ENCODE measurements around the gene ZNF638.

- no peak for TF ChIP-seq POLR2A (IDR thresholded peaks at IDR 0.05; ENCODE audit: low read depth, low read length)
- TF ChIP-seq MAX (IDR thresholded peaks at IDR 0.05; ENCODE audit: insufficient read depth, insufficient read length): no peak
- TF ChIP-seq JUN (IDR thresholded peaks at IDR 0.05; ENCODE audit: borderline replicate concordance, insufficient read depth, insufficient read length, low read depth): no peak
- no peak for TF ChIP-seq POLR2AphosphoS5 (IDR thresholded peaks at IDR 0.05; ENCODE audit: insufficient read depth, low read depth, low read length)
Measured at GRCh38 chr2:71469403-71470398, 138.1 kb downstream of the ZNF638 start.

All from endothelial cell of umbilical vein (primary cell).